Measurements from ENCODE around the gene HCN4.

- no peak for TF ChIP-seq FOS (IDR thresholded peaks at IDR 0.05; ENCODE audit: borderline replicate concordance, insufficient read depth, low read length)
- no peak for TF ChIP-seq CTCF (IDR thresholded peaks at IDR 0.05; ENCODE audit: extremely low read depth in 1 of 2, insufficient read depth in 1 of 2, low read depth in 1 of 2, low read length in 2 of 2)
Observed at GRCh38 chr15:73344056-73344455, 24.7 kb downstream of the HCN4 start.

All from endothelial cell of umbilical vein (primary cell).